DND-41 (cell line): ENCODE results near the gene EIF4G3.
"Not testable (repeated sequence)": the region's sequence is repeated elsewhere in the genome, so short reads cannot be mapped to it uniquely, and the experiment has no call there.

Source experiments
- ATAC-seq: fragments of 200-7000 bp; cut with Tn5 transposase; 3 replicates; pipeline ENCODE4 v1.9.1; 2021; ENCODE audit warnings: low read depth; ENCODE audit not compliant: insufficient read depth
- DNase-seq: peaks from one replicate; pipeline ENCODE4 v3.0.0-alpha.2; 2020
- H2AFZ ChIP-seq: 2 replicates; pipeline ENCODE4 v1.6.0; 2012; ENCODE audit warnings: low read depth, low read length
- H3K27ac ChIP-seq: 2 replicates; pipeline ENCODE4 v1.5.1; 2012; ENCODE audit warnings: low read length, inconsistent platforms
- H3K27me3 ChIP-seq: fragments of 200-600 bp; sonication (generic); 2 replicates; pipeline ENCODE4 v1.6.0; 2012; ENCODE audit warnings: low read length, mild to moderate bottlenecking, inconsistent platforms; ENCODE audit not compliant: insufficient read depth, poor library complexity
- H3K36me3 ChIP-seq: 2 replicates; pipeline ENCODE4 v1.5.1; 2012; ENCODE audit warnings: low read length, inconsistent platforms; ENCODE audit not compliant: insufficient read depth
- H3K4me1 ChIP-seq: 2 replicates; pipeline ENCODE4 v1.5.1; 2012; ENCODE audit warnings: mild to moderate bottlenecking, low read length; ENCODE audit not compliant: insufficient read depth
- H3K4me2 ChIP-seq: 2 replicates; pipeline ENCODE4 v1.6.0; 2012; ENCODE audit warnings: mild to moderate bottlenecking, moderate library complexity, low read length, inconsistent platforms; ENCODE audit not compliant: insufficient read depth
- H3K4me3 ChIP-seq, 2 experiments: fragments of 200-600 bp in 1 of 2; shearing (Covaris generic) in 1 of 2; 2 replicates each; pipeline ENCODE4 v1.5.1; 2012 to 2016; ENCODE audit warnings: inconsistent platforms in 2 of 2, low read length in 2 of 2, mild to moderate bottlenecking in 2 of 2, low read depth in 1 of 2, moderate library complexity in 1 of 2
- H3K79me2 ChIP-seq: 2 replicates; pipeline ENCODE4 v1.6.0; 2012; ENCODE audit warnings: low read length, inconsistent platforms; ENCODE audit not compliant: insufficient read depth
- H3K9ac ChIP-seq: 2 replicates; pipeline ENCODE4 v1.6.0; 2012; ENCODE audit warnings: low read depth, mild to moderate bottlenecking, inconsistent platforms, low read length, moderate library complexity
- H3K9me3 ChIP-seq: 2 replicates; pipeline ENCODE4 v1.5.1; 2012; ENCODE audit warnings: low read length, moderate library complexity, mild to moderate bottlenecking, inconsistent platforms; ENCODE audit not compliant: insufficient read depth, severe bottlenecking
- H4K20me1 ChIP-seq: 2 replicates; pipeline ENCODE4 v1.6.0; 2012; ENCODE audit warnings: low read length; ENCODE audit not compliant: insufficient read depth
- EZH2 ChIP-seq: IDR thresholded peaks from 3 replicates; pipeline ENCODE4 v1.6.1; 2012; ENCODE audit warnings: borderline replicate concordance, low read depth, mild to moderate bottlenecking, moderate library complexity, low read length, inconsistent platforms; ENCODE audit not compliant: severe bottlenecking
- TF ChIP-seq, protein P1 (sequence below): IDR thresholded peaks from 2 replicates; pipeline ENCODE4 v1.5.1; 2012; ENCODE audit warnings: borderline replicate concordance, low read length, moderate library complexity, mild to moderate bottlenecking; ENCODE audit not compliant: poor library complexity, severe bottlenecking; ENCODE audit errors: extremely low read depth

The EIF4G3 gene

DNA sequence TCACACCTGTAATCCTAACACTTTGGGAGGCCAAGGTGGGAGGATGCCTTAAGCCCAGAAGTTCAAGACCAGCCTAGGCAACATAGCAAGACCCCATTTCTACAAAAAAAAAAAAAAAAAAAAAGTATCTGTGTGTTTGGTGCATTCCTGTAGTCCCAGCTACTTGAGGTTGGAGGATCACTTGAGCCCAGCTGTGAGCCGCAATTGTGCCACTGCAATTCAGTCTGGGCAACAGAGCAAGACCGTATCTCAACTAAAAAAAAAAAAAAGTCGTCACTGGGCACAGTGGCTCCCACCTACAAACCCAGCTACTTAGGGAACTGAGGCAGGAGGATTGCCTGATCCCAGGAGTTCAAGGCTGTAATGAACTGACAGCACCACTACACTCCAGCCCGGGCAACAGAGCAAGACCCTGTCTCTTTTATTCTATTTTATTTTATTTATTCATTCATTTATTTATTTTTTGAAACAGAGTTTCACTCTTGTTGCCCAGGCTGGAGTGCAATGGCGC is 8.6 kb upstream of the EIF4G3 start:
- H3K4me3 ChIP-seq = no peak overlapping the region
- H3K9ac ChIP-seq = no peak overlapping the region
- H3K36me3 ChIP-seq = no peaks in the 10 kb centered on the region
- no peak overlapping the region for H3K4me2 ChIP-seq
- H3K27me3 ChIP-seq = peaks cover 2% of the 10 kb centered on the region
- no peak overlapping the region for H2AFZ ChIP-seq
- H3K9me3 ChIP-seq = no peaks in the 10 kb centered on the region
- no peaks in the 10 kb centered on the region for H3K79me2 ChIP-seq
- DNase-seq (no peak), ATAC-seq (no peak)
- TF ChIP-seq EZH2 = no peak
- TF ChIP-seq, protein P1, sequence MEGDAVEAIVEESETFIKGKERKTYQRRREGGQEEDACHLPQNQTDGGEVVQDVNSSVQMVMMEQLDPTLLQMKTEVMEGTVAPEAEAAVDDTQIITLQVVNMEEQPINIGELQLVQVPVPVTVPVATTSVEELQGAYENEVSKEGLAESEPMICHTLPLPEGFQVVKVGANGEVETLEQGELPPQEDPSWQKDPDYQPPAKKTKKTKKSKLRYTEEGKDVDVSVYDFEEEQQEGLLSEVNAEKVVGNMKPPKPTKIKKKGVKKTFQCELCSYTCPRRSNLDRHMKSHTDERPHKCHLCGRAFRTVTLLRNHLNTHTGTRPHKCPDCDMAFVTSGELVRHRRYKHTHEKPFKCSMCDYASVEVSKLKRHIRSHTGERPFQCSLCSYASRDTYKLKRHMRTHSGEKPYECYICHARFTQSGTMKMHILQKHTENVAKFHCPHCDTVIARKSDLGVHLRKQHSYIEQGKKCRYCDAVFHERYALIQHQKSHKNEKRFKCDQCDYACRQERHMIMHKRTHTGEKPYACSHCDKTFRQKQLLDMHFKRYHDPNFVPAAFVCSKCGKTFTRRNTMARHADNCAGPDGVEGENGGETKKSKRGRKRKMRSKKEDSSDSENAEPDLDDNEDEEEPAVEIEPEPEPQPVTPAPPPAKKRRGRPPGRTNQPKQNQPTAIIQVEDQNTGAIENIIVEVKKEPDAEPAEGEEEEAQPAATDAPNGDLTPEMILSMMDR = no peak
- no peak overlapping the region for H3K27ac ChIP-seq
- H3K4me1 ChIP-seq = no peaks in the 10 kb centered on the region
- no peaks in the 10 kb centered on the region for H4K20me1 ChIP-seq

DNA sequence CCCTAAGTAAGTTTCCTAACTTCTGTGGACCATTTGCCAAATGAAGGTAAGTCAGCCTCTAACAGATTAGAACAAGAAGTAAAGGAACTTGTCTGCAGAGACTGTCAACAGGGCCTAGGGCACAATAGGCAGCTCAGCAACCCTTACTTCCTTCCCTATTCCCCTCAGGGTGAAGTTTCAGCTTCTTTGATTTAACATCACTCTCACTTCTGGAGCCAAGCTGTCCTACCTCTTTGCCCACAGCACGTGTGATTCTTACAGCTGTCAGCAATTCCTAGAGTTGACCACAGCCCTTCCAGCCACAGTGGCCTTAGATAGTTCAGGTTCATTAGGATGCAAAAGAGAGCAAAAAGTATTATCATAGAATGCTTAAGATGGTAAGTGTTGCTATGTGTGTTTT is 7.6 kb upstream of the EIF4G3 start:
- H3K9ac ChIP-seq = no peak overlapping the region
- H3K27ac ChIP-seq = no peak overlapping the region
- H3K4me2 ChIP-seq = no peak overlapping the region
- no peaks in the 10 kb centered on the region for H3K36me3 ChIP-seq
- H3K4me1 ChIP-seq = no peaks in the 10 kb centered on the region
- no peaks in the 10 kb centered on the region for H3K27me3 ChIP-seq
- H2AFZ ChIP-seq = no peak overlapping the region
- H3K4me3 ChIP-seq = no peak overlapping the region
- no peaks in the 10 kb centered on the region for H3K9me3 ChIP-seq
- H3K79me2 ChIP-seq = no peaks in the 10 kb centered on the region
- DNase-seq = no peak
- no peak for TF ChIP-seq EZH2
- TF ChIP-seq, protein P1 = no peak
- H4K20me1 ChIP-seq = no peaks in the 10 kb centered on the region
- no peak; the same call in 2 of the 3 replicates for ATAC-seq

DNA sequence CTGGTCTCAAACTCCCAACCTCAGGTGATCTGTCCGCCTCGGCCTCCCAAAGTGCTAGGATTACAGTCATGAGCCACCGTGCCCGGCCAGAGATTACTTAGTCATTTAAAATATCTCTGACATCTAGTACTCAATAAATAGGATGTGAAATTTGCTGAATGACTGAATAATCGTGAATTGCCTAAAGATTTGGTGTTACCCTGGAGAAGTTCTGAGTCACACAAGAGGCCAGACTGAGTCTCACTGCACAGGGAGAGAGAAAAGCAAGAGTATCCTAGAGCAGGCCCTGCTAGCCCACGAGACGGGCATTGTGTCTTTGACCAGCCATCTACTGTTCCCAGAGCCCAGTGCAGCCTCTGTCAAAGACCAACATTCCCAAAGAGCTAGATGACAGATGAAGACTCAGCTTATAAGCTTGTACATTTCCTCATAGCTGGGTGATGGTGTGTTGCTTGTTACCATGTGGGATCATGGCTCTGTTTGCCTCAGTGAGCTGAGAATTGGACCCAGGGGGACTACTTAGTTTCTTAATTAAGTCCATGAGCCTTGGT is 5.6 kb upstream of the EIF4G3 start:
- Histone ChIP-seq H3K9ac (no peak overlapping the region), H3K79me2 (no peaks in the 10 kb centered on the region), H4K20me1 (no peaks in the 10 kb centered on the region), H3K36me3 (no peaks in the 10 kb centered on the region), H2AFZ (no peak overlapping the region), H3K27ac (no peak overlapping the region), H3K4me2 (no peak overlapping the region), H3K4me1 (peaks cover 3% of the 10 kb centered on the region), H3K4me3 (no peak overlapping the region), H3K27me3 (no peaks in the 10 kb centered on the region), H3K9me3 (no peaks in the 10 kb centered on the region)
- ATAC-seq = no peak
- TF ChIP-seq, protein P1 = no peak
- TF ChIP-seq EZH2 = no peak
- DNase-seq = no peak

DNA sequence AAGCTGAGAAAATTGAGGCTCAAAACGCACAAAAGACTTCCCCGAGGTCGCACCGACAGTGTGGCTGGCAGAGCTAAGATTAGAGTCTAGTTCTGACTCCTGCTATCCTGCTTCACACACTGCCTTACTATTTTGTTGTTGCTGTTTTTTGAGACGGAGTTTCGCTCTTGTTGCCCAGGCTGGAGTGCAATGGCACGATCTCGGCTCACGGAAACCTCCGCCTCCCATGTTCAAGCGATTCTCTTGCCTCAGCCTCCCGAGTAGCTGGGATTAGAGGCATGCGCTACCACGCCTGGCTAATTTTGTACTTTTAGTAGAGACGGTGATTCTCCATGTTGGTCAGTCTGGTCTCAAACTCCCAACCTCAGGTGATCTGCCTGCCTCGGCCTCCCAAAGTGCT is 1.6 kb upstream of the EIF4G3 start:
- not testable (repeated sequence) for H3K9me3 ChIP-seq, H2AFZ ChIP-seq, ATAC-seq, DNase-seq, H3K27me3 ChIP-seq, H3K4me3 ChIP-seq, H3K27ac ChIP-seq, H3K36me3 ChIP-seq, H3K9ac ChIP-seq, H3K4me2 ChIP-seq
- H4K20me1 ChIP-seq = peaks cover 18% of the 10 kb centered on the region
- H3K4me1 ChIP-seq = peaks cover 28% of the 10 kb centered on the region
- H3K79me2 ChIP-seq = peaks cover 29% of the 10 kb centered on the region
